Measurements from ENCODE around the gene CDH11.
A peak's percentile ranks its signal among the peaks of the same experiment; 100 is the strongest.

CDH11 gene

GRCh38 chr16:64973171-64973570 lies 148.7 kb downstream of the CDH11 start:
- no peak for DNase-seq

GRCh38 chr16:64971171-64971570 lies 150.7 kb downstream of the CDH11 start:
- no peak for DNase-seq

GRCh38 chr16:64969221-64969620 lies 152.6 kb downstream of the CDH11 start:
- DNase-seq: no peak

GRCh38 chr16:64968539-64968938 lies 153.3 kb downstream of the CDH11 start:
- no peak for DNase-seq

- no peak for DNase-seq
Measured at GRCh38 chr16:64964126-64964540, 157.7 kb downstream of the CDH11 start.

GRCh38 chr16:64962786-64963185 lies 159.1 kb downstream of the CDH11 start:
- DNase-seq: no peak

GRCh38 chr16:64957246-64957645 lies 164.6 kb downstream of the CDH11 start:
- no peak for DNase-seq

- DNase-seq: no peak
Measured at GRCh38 chr16:64952177-64952576, 169.7 kb downstream of the CDH11 start.

GRCh38 chr16:64951193-64951592 lies 170.7 kb downstream of the CDH11 start:
- DNase-seq: no peak

GRCh38 chr16:64950731-64951130 lies 171.1 kb downstream of the CDH11 start:
- no peak for DNase-seq

- DNase-seq: no peak
Measured at GRCh38 chr16:64950262-64950661, 171.6 kb downstream of the CDH11 start.

- DNase-seq: no peak
Measured at GRCh38 chr16:64948056-64948455, 173.8 kb downstream of the CDH11 start.

GRCh38 chr16:64947651-64948050 lies 174.2 kb downstream of the CDH11 start:
- DNase-seq: no peak

- DNase-seq: peak; percentile 44
Measured at GRCh38 chr16:64933885-64934284, 188.0 kb downstream of the CDH11 start.

GRCh38 chr16:64926476-64926875 lies 195.4 kb downstream of the CDH11 start:
- DNase-seq: no peak

GRCh38 chr16:64925166-64925565 lies 196.7 kb downstream of the CDH11 start:
- no peak for DNase-seq

- DNase-seq: no peak
Measured at GRCh38 chr16:64924086-64924485, 197.8 kb downstream of the CDH11 start.

GRCh38 chr16:64919929-64920607 lies 201.8 kb downstream of the CDH11 start:
- no peak for DNase-seq

GRCh38 chr16:64919141-64919540 lies 202.7 kb downstream of the CDH11 start:
- DNase-seq: no peak

GRCh38 chr16:64916051-64916450 lies 205.8 kb downstream of the CDH11 start:
- DNase-seq: no peak

- DNase-seq: no peak
Measured at GRCh38 chr16:64910356-64910755, 211.5 kb downstream of the CDH11 start.

- no peak for DNase-seq
Measured at GRCh38 chr16:64907844-64908243, 214.0 kb downstream of the CDH11 start.

- no peak for DNase-seq
Measured at GRCh38 chr16:64903770-64904169, 218.1 kb downstream of the CDH11 start.

GRCh38 chr16:64900517-64900916 lies 221.3 kb downstream of the CDH11 start:
- DNase-seq: no peak

GRCh38 chr16:64900019-64900418 lies 221.8 kb downstream of the CDH11 start:
- no peak for DNase-seq
